Measurements from ENCODE around the gene ZNF837. TPM values are rescaled to one million over a fixed set of nuclear protein-coding genes. Genes with fewer than 3 reads are reported as not detected.

The ZNF837 gene
- total and polyA plus RNA-seq, 2 of the 13 experiments (the other 11 are each of a cell fraction or from before 2014, with no cell fraction given): 0.29 to 1.3 TPM

GRCh38 chr19:58386576-58387337 is 5.9 kb upstream of the ZNF837 start, which contains the start of gene RPS5 (continued):
- TF ChIP-seq ZMAT5 (CRISPR knock-in tag; IDR thresholded peaks at IDR 0.05; ENCODE audit: borderline replicate concordance, low read depth): no peak
- TF ChIP-seq ARNT2 (CRISPR knock-in tag; IDR thresholded peaks at IDR 0.05; ENCODE audit: low read depth): peak; percentile 76
- peak; percentile 57; the same call in 1 of the 2 replicates for TF ChIP-seq KLF6 (CRISPR knock-in tag; IDR thresholded peaks at IDR 0.05)
- TF ChIP-seq SAP130 (CRISPR knock-in tag; IDR thresholded peaks at IDR 0.05; ENCODE audit: low read depth): peak; percentile 97
- 0 out of 2 replicates have a peak, but pooled peaks have one; percentile 68 for TF ChIP-seq TGIF2 (CRISPR knock-in tag; IDR thresholded peaks at IDR 0.05)
- TF ChIP-seq ZFP62 (CRISPR knock-in tag; IDR thresholded peaks at IDR 0.05): no peak
- TF ChIP-seq SNAPC2 (CRISPR knock-in tag; IDR thresholded peaks at IDR 0.05): no peak
- TF ChIP-seq ETV6 (CRISPR knock-in tag; conservative IDR thresholded peaks at IDR 0.05): peak; percentile 46
- no peak for TF ChIP-seq FOXA1 (IDR thresholded peaks at IDR 0.05)
- TF ChIP-seq FOXA1 (CRISPR knock-in tag; IDR thresholded peaks at IDR 0.05): no peak; the same call in 1 of the 2 replicates
- TF ChIP-seq ZNF431 (CRISPR knock-in tag; IDR thresholded peaks at IDR 0.05; ENCODE audit: borderline replicate concordance, low read depth): peak; percentile 84
- TF ChIP-seq ZNF607 (CRISPR knock-in tag; IDR thresholded peaks at IDR 0.05; ENCODE audit: borderline replicate concordance): peak; percentile 71
- TF ChIP-seq ELF1 (CRISPR knock-in tag; IDR thresholded peaks at IDR 0.05): peak; percentile 94
- peak; percentile 96 for TF ChIP-seq ZNF776 (CRISPR knock-in tag; IDR thresholded peaks at IDR 0.05)
- TF ChIP-seq JUNB (CRISPR knock-in tag; IDR thresholded peaks at IDR 0.05; ENCODE audit: borderline replicate concordance): no peak
- no peak for TF ChIP-seq HNF4A (CRISPR knock-in tag; IDR thresholded peaks at IDR 0.05)
- TF ChIP-seq REPIN1 (CRISPR knock-in tag; IDR thresholded peaks at IDR 0.05; ENCODE audit: borderline replicate concordance, low read depth): peak; percentile 67; the same call in 1 of the 2 replicates
- TF ChIP-seq DNMT1 (CRISPR knock-in tag; IDR thresholded peaks at IDR 0.05): no peak
- TF ChIP-seq TRIM24 (CRISPR knock-in tag; IDR thresholded peaks at IDR 0.05): no peak
- no peak for TF ChIP-seq HNF4G (IDR thresholded peaks at IDR 0.05; ENCODE audit: borderline replicate concordance, low read depth, low read length)
- no peak for TF ChIP-seq HNF4G (CRISPR knock-in tag; IDR thresholded peaks at IDR 0.05; ENCODE audit: borderline replicate concordance, low read depth)
- TF ChIP-seq ZNF256 (CRISPR knock-in tag; conservative IDR thresholded peaks at IDR 0.05): 0 out of 2 replicates have a peak, but pooled peaks have one; percentile 3
- no peak for TF ChIP-seq CEBPZ (IDR thresholded peaks at IDR 0.05; ENCODE audit: low read length)
- no peak for TF ChIP-seq MTF1 (CRISPR knock-in tag; IDR thresholded peaks at IDR 0.05)
- TF ChIP-seq HINFP (CRISPR knock-in tag; IDR thresholded peaks at IDR 0.05; ENCODE audit: low read depth): peak; percentile 88; the same call in 1 of the 2 replicates
- TF ChIP-seq YEATS2 (CRISPR knock-in tag; IDR thresholded peaks at IDR 0.05; ENCODE audit: borderline replicate concordance): peak; percentile 95
